Esophagus muscularis mucosa (tissue), 4 donors: ENCODE results near the gene PBX3.

Experiments
- CTCF ChIP-seq, 3 experiments: fragments of 200-600 bp in 2 of 3; fragments of 450-650 bp in 1 of 3; sonication (generic) in 2 of 3; IDR thresholded peaks; one replicate each; pipeline ENCODE4 v1.5.1; 2017 to 2019; ENCODE audit warnings: antibody characterized with exemption in 3 of 3, mild to moderate bottlenecking in 2 of 3, moderate library complexity in 1 of 3
- EP300 ChIP-seq: sonication (generic); formaldehyde crosslinking; IDR thresholded peaks from one replicate; pipeline ENCODE4 v1.6.1; 2017; ENCODE audit warnings: antibody characterized with exemption
- POLR2A ChIP-seq: fragments of 450-650 bp; IDR thresholded peaks from one replicate; pipeline ENCODE4 v1.6.1; 2017; ENCODE audit warnings: antibody characterized with exemption, moderate library complexity, mild to moderate bottlenecking, low read depth

- TF ChIP-seq CTCF (IDR thresholded peaks at IDR 0.05) (no peak), POLR2A (no peak), EP300 (no peak)
Observed at GRCh38 chr9:125894566-125894965, 147.4 kb downstream of the PBX3 start.
